ENCODE results near the gene ISCA2. TPM values are rescaled to one million over a fixed set of nuclear protein-coding genes. Genes with fewer than 3 reads are reported as not detected.

Gene ISCA2
- total and polyA plus RNA-seq, 9 of the 15 experiments (the other 6 are each of a cell fraction or from before 2014, with no cell fraction given): 5.0 to 36.7 (median 18.1) TPM

DNA sequence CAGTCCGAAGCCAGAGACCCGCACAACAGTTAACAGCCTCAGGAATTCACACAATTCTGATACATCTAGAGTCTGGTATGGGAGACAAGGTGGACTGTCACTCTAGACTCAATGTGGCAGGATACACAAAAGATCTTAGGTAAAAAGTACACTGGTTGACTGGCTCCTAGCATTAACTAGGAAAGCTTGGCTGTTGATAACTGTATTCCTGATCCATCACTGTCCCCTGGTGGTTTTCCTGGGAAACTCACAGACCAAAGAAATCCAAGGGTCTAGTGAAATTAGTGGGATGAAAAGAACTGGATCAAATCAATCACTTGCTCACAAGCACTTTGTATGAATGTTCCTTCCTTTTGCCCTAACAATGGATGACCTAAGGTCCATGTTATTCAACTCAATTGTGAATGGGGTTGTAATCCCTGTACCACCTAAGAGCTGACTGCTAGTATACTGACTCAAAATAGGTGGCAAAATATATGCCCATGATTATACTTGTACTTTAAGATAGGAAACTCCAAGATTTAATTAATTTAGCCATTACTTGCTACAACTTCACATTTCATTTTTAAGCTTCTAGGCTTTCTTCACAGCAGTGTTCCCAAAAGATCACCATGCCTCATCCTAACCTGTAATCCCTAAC lies 14.4 kb upstream of the ISCA2 start (continued):
- TF ChIP-seq, protein P1, sequence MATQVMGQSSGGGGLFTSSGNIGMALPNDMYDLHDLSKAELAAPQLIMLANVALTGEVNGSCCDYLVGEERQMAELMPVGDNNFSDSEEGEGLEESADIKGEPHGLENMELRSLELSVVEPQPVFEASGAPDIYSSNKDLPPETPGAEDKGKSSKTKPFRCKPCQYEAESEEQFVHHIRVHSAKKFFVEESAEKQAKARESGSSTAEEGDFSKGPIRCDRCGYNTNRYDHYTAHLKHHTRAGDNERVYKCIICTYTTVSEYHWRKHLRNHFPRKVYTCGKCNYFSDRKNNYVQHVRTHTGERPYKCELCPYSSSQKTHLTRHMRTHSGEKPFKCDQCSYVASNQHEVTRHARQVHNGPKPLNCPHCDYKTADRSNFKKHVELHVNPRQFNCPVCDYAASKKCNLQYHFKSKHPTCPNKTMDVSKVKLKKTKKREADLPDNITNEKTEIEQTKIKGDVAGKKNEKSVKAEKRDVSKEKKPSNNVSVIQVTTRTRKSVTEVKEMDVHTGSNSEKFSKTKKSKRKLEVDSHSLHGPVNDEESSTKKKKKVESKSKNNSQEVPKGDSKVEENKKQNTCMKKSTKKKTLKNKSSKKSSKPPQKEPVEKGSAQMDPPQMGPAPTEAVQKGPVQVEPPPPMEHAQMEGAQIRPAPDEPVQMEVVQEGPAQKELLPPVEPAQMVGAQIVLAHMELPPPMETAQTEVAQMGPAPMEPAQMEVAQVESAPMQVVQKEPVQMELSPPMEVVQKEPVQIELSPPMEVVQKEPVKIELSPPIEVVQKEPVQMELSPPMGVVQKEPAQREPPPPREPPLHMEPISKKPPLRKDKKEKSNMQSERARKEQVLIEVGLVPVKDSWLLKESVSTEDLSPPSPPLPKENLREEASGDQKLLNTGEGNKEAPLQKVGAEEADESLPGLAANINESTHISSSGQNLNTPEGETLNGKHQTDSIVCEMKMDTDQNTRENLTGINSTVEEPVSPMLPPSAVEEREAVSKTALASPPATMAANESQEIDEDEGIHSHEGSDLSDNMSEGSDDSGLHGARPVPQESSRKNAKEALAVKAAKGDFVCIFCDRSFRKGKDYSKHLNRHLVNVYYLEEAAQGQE (IDR thresholded peaks at IDR 0.05; ENCODE audit: borderline replicate concordance): peak; percentile 36; the same call in 1 of the 2 replicates
- TF ChIP-seq, protein P1 (CRISPR knock-in tag; IDR thresholded peaks at IDR 0.05; ENCODE audit: low read depth): no peak
- TF ChIP-seq SIN3B (IDR thresholded peaks at IDR 0.05; ENCODE audit: low read depth): no peak
- peak in 1 of 2 experiments; percentile 72; a peak in 3 of 4 replicates for TF ChIP-seq RAD21 (CRISPR knock-in tag; conservative IDR thresholded peaks at IDR 0.05 in 1 of 2, IDR thresholded peaks at IDR 0.05 in 1 of 2)

All from K562 (cell line).